ENCODE data around the gene ASB1. TPM values are rescaled to one million over a fixed set of nuclear protein-coding genes. Genes with fewer than 3 reads are reported as not detected.
A peak's percentile ranks its signal among the peaks of the same experiment; 100 is the strongest.

Gene ASB1
- 10 to 100 TPM; 14.3 to 19.6 TPM for total RNA-seq
- polyA plus RNA-seq (2013, experiment 1 of 2) = 21.4 TPM
- polyA plus RNA-seq (2013, experiment 2 of 2) = 22.4 TPM
- 18.3 to 94.3 (median 59.9) reads per million in 172 experiments for total RNA-seq

- Mint-ChIP-seq H3K36me3 (ENCODE audit: low read depth) (peaks cover 39% of the 10 kb centered on the region), H3K27me3 (no peaks in the 10 kb centered on the region), H3K9me3 (no peaks in the 10 kb centered on the region), H3K4me3 (peak within 1 kb of the TSS; percentile 89), H3K27ac (peak within 1 kb of the TSS; percentile 90), H3K4me1 (ENCODE audit: low read depth) (peaks cover 56% of the 10 kb centered on the region)
- Histone ChIP-seq H3K27ac (ENCODE audit: low read depth in 1 of 2, low read length in 2 of 2) (peak within 1 kb of the TSS; percentile 74 to 75), H3K27me3 (ENCODE audit: control insufficient read depth in 1 of 2, insufficient read depth in 2 of 2, low read length in 2 of 2) (no peaks in the 10 kb centered on the region), H3K4me3 (ENCODE audit: low read length) (peak within 1 kb of the TSS; percentile 88), H3K4me1 (ENCODE audit: insufficient read depth, low read length) (peaks cover 38% of the 10 kb centered on the region), H3K9me3 (ENCODE audit: control insufficient read depth in 1 of 2, insufficient read depth in 1 of 2, low read length in 2 of 2) (no peaks in the 10 kb centered on the region), H3K36me3 (ENCODE audit: insufficient read depth, low read length) (peaks cover 13% of the 10 kb centered on the region)
- peak; percentile 55 to 89 (median 76) for DNase-seq
- CTCF ChIA-PET = no interaction called here
- peak; percentile 69 for ATAC-seq (ENCODE audit: poor library complexity)
- intact Hi-C loops (cut with DNase I, micrococcal nuclease) = loop anchor here in 1 of 2 experiments (5.0 to 10.0 kb wide), 3 partner anchors 222 to 1708 kb away; partner anchors contain the start of genes COPS9, ILKAP and UBE2F
- TF ChIP-seq CTCF (IDR thresholded peaks at IDR 0.05) = no peak
- POLR2A ChIA-PET = interaction anchor here (0.6 to 1.4 kb wide), 3 partner anchors 10 to 1599 kb away, joined by 3 to 12 read pairs (median 5); no protein-coding TSS in a partner anchor
Measured at GRCh38 chr2:238426568-238427434, at the start of gene ASB1. ASB1 (plus strand) TSS chr2:238426927; CDS start chr2:238427071, 144 bp downstream.

DNA sequence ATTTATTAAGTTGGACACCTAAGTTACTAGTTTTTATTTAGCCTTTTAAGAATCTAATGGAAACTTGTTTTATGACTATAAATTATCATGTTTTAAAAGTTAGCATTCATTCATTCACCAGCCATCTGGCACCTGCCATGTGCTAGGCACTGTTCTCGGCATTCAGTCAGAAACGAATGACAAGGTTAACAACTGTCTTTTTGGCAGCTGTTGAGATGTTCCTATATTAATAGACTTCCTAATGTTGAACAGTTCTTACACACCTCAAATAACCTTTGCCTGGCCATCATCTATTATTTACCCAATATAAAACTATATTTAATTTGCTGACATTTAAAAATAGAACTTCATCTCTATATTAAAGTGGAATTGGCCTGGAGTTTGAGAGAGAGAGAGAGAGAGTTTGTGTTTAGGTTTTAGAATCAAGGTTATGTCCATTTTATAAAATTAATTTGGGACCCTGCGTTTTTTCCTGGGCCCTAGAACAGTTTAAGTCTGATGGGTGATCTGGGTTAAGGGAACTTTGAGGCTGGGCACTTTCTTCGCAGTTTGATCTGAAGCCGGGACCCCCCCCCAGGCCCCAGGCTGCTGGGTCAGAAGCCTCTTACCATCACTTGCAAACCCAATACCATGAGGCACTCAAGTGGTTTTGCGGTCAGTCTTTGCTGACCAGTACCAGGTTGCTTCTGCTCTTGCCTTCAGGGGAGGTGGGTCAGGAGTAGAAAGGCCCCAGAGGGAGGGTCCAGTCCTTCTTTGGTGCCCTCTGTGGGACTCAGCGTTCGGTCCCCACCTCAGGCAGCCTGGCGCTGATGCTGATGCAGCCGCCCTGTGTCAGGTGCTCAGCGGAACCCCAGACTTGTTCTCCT, 48.3 kb upstream of the ASB1 start:
- no peak for DNase-seq
- no peak for ATAC-seq (ENCODE audit: poor library complexity)
- H3K27me3 ChIP-seq (ENCODE audit: control insufficient read depth in 1 of 2, insufficient read depth in 2 of 2, low read length in 2 of 2) = no peaks in the 10 kb centered on the region
- peaks cover 29% of the 10 kb centered on the region for H3K4me1 Mint-ChIP-seq (ENCODE audit: low read depth)
- ChIA-PET POLR2A (no interaction called here), CTCF (no interaction called here)
- H3K36me3 Mint-ChIP-seq (ENCODE audit: low read depth) = peaks cover 11% of the 10 kb centered on the region
- no peaks in the 10 kb centered on the region for H3K36me3 ChIP-seq (ENCODE audit: insufficient read depth, low read length)
- peaks cover 17% of the 10 kb centered on the region for H3K4me1 ChIP-seq (ENCODE audit: insufficient read depth, low read length)
- TF ChIP-seq CTCF (IDR thresholded peaks at IDR 0.05) = no peak
- no peak overlapping the region for H3K27ac ChIP-seq (ENCODE audit: low read depth in 1 of 2, low read length in 2 of 2)
- no peaks in the 10 kb centered on the region for H3K9me3 Mint-ChIP-seq
- no peaks in the 10 kb centered on the region for H3K27me3 Mint-ChIP-seq
- no peak overlapping the region for H3K4me3 Mint-ChIP-seq
- no peak overlapping the region for H3K27ac Mint-ChIP-seq
- no peak overlapping the region for H3K4me3 ChIP-seq (ENCODE audit: low read length)
- no peaks in the 10 kb centered on the region for H3K9me3 ChIP-seq (ENCODE audit: control insufficient read depth in 1 of 2, insufficient read depth in 1 of 2, low read length in 2 of 2)
- intact Hi-C loops (cut with DNase I, micrococcal nuclease) = no loop called here

- peak in 4 of 14 experiments; percentile 28 to 54 (median 42) for DNase-seq
- H3K27me3 Mint-ChIP-seq = no peaks in the 10 kb centered on the region
- H3K9me3 ChIP-seq (ENCODE audit: control insufficient read depth in 1 of 2, insufficient read depth in 1 of 2, low read length in 2 of 2) = no peaks in the 10 kb centered on the region
- H3K27ac Mint-ChIP-seq = no peak overlapping the region
- H3K36me3 Mint-ChIP-seq (ENCODE audit: low read depth) = peaks cover 11% of the 10 kb centered on the region
- H3K36me3 ChIP-seq (ENCODE audit: insufficient read depth, low read length) = no peaks in the 10 kb centered on the region
- peaks cover 29% of the 10 kb centered on the region for H3K4me1 Mint-ChIP-seq (ENCODE audit: low read depth)
- no peak for ATAC-seq (ENCODE audit: poor library complexity)
- ChIA-PET CTCF (no interaction called here), POLR2A (no interaction called here)
- H3K27me3 ChIP-seq (ENCODE audit: control insufficient read depth in 1 of 2, insufficient read depth in 2 of 2, low read length in 2 of 2) = no peaks in the 10 kb centered on the region
- H3K4me3 Mint-ChIP-seq = no peak overlapping the region
- no peak for TF ChIP-seq CTCF (IDR thresholded peaks at IDR 0.05)
- H3K4me1 ChIP-seq (ENCODE audit: insufficient read depth, low read length) = peaks cover 17% of the 10 kb centered on the region
- intact Hi-C loops (cut with DNase I, micrococcal nuclease) = no loop called here
- no peaks in the 10 kb centered on the region for H3K9me3 Mint-ChIP-seq
- no peak overlapping the region for H3K27ac ChIP-seq (ENCODE audit: low read depth in 1 of 2, low read length in 2 of 2)
- no peak overlapping the region for H3K4me3 ChIP-seq (ENCODE audit: low read length)
Measured at GRCh38 chr2:238379096-238379810, 47.5 kb upstream of the ASB1 start.

Measured in CD4-positive, alpha-beta T cell (primary cell).